Measurements from ENCODE around the gene MCM10. TPM values are rescaled to one million over a fixed set of nuclear protein-coding genes. Genes with fewer than 3 reads are reported as not detected.

Gene MCM10
- total RNA-seq, 1 donor from 2014 or later: 44.5 TPM

DNA sequence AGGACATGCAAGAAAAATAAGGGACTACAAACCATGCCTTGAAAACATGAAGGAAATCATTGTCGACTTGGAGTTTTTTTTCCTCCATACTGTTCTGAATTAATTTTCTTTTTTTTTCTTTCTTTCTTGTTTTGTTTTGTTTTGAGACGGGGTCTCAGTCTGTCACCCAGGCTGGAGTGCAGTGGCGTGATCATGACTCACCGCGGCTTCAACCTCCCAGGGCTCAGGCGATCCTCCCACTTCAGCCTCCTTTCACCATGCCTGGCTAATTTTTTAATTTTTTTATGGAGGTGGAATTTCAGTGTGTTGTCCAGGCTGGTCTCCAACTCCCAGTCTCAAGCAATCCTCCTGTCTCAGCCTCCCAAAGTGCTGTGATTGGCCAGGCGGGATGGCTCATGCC lies 61.2 kb downstream of the MCM10 start:
- no peak for TF ChIP-seq EZH2 (IDR thresholded peaks at IDR 0.05)
- TF ChIP-seq EZH2phosphoT487 (IDR thresholded peaks at IDR 0.05): no peak
- TF ChIP-seq, protein P1, sequence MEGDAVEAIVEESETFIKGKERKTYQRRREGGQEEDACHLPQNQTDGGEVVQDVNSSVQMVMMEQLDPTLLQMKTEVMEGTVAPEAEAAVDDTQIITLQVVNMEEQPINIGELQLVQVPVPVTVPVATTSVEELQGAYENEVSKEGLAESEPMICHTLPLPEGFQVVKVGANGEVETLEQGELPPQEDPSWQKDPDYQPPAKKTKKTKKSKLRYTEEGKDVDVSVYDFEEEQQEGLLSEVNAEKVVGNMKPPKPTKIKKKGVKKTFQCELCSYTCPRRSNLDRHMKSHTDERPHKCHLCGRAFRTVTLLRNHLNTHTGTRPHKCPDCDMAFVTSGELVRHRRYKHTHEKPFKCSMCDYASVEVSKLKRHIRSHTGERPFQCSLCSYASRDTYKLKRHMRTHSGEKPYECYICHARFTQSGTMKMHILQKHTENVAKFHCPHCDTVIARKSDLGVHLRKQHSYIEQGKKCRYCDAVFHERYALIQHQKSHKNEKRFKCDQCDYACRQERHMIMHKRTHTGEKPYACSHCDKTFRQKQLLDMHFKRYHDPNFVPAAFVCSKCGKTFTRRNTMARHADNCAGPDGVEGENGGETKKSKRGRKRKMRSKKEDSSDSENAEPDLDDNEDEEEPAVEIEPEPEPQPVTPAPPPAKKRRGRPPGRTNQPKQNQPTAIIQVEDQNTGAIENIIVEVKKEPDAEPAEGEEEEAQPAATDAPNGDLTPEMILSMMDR (IDR thresholded peaks at IDR 0.05): no peak
- H3K9me3 Mint-ChIP-seq: no peaks in the 10 kb centered on the region
- Histone ChIP-seq H3K27ac (no peak overlapping the region), H3K4me1 (no peaks in the 10 kb centered on the region), H3K4me3 (no peak overlapping the region), H2AFZ (replicated peaks) (no peak overlapping the region), H3K79me2 (ENCODE audit: low read depth) (no peaks in the 10 kb centered on the region), H3K9ac (no peak overlapping the region), H3K9me3 (ENCODE audit: low read depth) (no peaks in the 10 kb centered on the region), H3K36me3 (no peaks in the 10 kb centered on the region), H4K20me1 (ENCODE audit: low read depth) (no peaks in the 10 kb centered on the region), H3F3A (ENCODE audit: low read depth) (no peaks in the 10 kb centered on the region), H3K27me3 (no peaks in the 10 kb centered on the region), H3K4me2 (no peak overlapping the region)
- H3K27me3 Mint-ChIP-seq (ENCODE audit: insufficient read depth, low read depth): no peaks in the 10 kb centered on the region
- no peak overlapping the region for H3K27ac Mint-ChIP-seq
- H3K36me3 Mint-ChIP-seq: no peaks in the 10 kb centered on the region
- H3K4me1 Mint-ChIP-seq: peaks cover 4% of the 10 kb centered on the region
- H3K4me3 Mint-ChIP-seq: no peak overlapping the region
- no peak for DNase-seq (ENCODE audit: low spot score)

DNA sequence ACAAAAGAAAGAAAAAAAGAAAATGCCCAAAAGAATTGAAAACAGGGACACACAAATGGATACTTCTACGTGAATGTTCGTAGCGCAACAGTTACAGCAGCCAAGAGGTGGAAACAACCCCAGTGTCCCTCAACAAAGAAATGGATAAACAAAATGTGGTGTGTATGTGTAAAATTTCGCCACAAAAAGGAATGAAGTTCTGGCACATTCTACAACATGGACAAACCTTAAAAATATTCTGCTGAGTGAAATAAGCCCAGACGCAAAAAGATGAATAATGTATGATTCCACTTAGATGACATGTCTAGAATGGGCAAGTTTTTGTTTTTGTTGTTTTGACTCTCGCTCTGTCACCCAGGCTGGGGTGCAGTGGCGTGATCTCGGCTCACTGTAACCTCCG lies 61.9 kb downstream of the MCM10 start:
- no peaks in the 10 kb centered on the region for H3K27me3 ChIP-seq
- no peaks in the 10 kb centered on the region for H3K9me3 Mint-ChIP-seq
- no peak overlapping the region for H3K9ac ChIP-seq

DNA sequence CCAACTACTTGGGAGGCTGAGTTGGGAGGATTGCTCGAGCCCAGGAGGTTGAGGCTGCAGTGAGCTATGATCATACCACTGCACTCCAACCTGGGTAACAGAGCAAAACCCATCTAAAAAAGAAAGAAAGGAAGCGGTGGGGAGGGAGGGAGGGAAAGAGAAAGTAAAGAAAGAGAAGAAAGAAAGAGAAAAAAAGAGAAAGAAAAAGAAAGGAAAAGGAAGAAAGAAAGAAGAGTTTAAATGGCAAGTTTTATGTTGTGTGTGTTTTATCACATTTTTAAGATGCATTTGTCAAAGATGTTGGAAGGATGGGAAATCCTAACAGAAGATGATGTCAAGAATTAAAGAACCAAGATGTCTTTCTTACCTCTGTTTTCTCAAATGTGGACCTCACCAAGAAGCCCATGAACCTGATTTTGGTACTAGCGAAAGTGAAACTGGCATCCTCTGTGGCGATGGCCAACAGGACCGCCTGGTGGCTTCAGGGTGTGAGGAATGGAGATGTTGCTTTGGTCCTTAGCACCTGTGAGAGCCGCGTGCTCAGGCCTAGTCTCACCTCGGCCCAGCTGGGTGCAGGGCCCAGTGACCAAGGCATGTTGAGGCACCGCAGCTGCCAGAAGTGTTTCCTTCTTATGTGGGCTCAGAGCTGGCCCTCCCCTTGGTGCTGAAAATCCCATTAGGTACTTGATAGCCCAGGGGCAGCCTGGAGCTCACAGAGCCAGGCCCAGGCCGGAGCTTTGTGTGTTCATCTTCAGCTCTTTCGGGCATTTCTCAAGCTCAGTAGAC lies 63.0 kb downstream of the MCM10 start:
- DNase-seq (ENCODE audit: low spot score): peak; percentile 27
- H3K4me1 Mint-ChIP-seq: peaks cover 4% of the 10 kb centered on the region
- H3K27me3 ChIP-seq: no peaks in the 10 kb centered on the region
- H3K9me3 Mint-ChIP-seq: no peaks in the 10 kb centered on the region
- H3K79me2 ChIP-seq (ENCODE audit: low read depth): no peaks in the 10 kb centered on the region
- H3K36me3 Mint-ChIP-seq: no peaks in the 10 kb centered on the region
- H3K4me1 ChIP-seq: no peaks in the 10 kb centered on the region
- no peak overlapping the region for H3K4me3 ChIP-seq
- H3K36me3 ChIP-seq: no peaks in the 10 kb centered on the region
- H3F3A ChIP-seq (ENCODE audit: low read depth): no peaks in the 10 kb centered on the region
- no peak overlapping the region for H3K27ac Mint-ChIP-seq
- H3K27ac ChIP-seq: no peak overlapping the region
- no peak overlapping the region for H2AFZ ChIP-seq (replicated peaks)
- peaks cover 5% of the 10 kb centered on the region for H3K27me3 Mint-ChIP-seq (ENCODE audit: insufficient read depth, low read depth)
- TF ChIP-seq, protein P1 (IDR thresholded peaks at IDR 0.05): no peak
- no peak for TF ChIP-seq EZH2phosphoT487 (IDR thresholded peaks at IDR 0.05)
- H4K20me1 ChIP-seq (ENCODE audit: low read depth): no peaks in the 10 kb centered on the region
- no peaks in the 10 kb centered on the region for H3K9me3 ChIP-seq (ENCODE audit: low read depth)
- H3K9ac ChIP-seq: no peak overlapping the region
- H3K4me2 ChIP-seq: no peak overlapping the region
- H3K4me3 Mint-ChIP-seq: no peak overlapping the region

More for the DNA sequence above, 61.9 kb downstream of the MCM10 start:
- DNase-seq (ENCODE audit: low spot score): no peak
- TF ChIP-seq EZH2phosphoT487 (IDR thresholded peaks at IDR 0.05) (no peak), EZH2 (IDR thresholded peaks at IDR 0.05) (no peak)
- TF ChIP-seq, protein P1 (IDR thresholded peaks at IDR 0.05): no peak
- H3K4me1 Mint-ChIP-seq: peaks cover 4% of the 10 kb centered on the region
- no peak overlapping the region for H3K4me3 Mint-ChIP-seq
- H3K79me2 ChIP-seq (ENCODE audit: low read depth): no peaks in the 10 kb centered on the region
- H2AFZ ChIP-seq (replicated peaks): no peak overlapping the region
- no peak overlapping the region for H3K27ac Mint-ChIP-seq
- H4K20me1 ChIP-seq (ENCODE audit: low read depth): no peaks in the 10 kb centered on the region
- no peak overlapping the region for H3K4me3 ChIP-seq
- no peaks in the 10 kb centered on the region for H3K9me3 ChIP-seq (ENCODE audit: low read depth)
- H3K36me3 Mint-ChIP-seq: no peaks in the 10 kb centered on the region
- no peaks in the 10 kb centered on the region for H3K4me1 ChIP-seq
- H3K27me3 Mint-ChIP-seq (ENCODE audit: insufficient read depth, low read depth): peaks cover 1% of the 10 kb centered on the region
- H3K36me3 ChIP-seq: no peaks in the 10 kb centered on the region
- no peak overlapping the region for H3K4me2 ChIP-seq
- no peak overlapping the region for H3K27ac ChIP-seq
- H3F3A ChIP-seq (ENCODE audit: low read depth): no peaks in the 10 kb centered on the region

Data from neural progenitor cell (in vitro differentiated cells).